Tongue (tissue), 2 donors: Measurements from ENCODE around the gene DMRTB1. TPM values are rescaled to one million over a fixed set of nuclear protein-coding genes. Genes with fewer than 3 reads are reported as not detected.
"Not testable (repeated sequence)": the region's sequence is repeated elsewhere in the genome, so short reads cannot be mapped to it uniquely, and the experiment has no call there.

Source experiments
- DNase-seq: peaks from one replicate; pipeline ENCODE4 v3.0.0-alpha.2; 2015
- total RNA-seq: library from RNA; depleted of rRNA; stranded (reverse); fragments of >200 nt; gene quantifications from one replicate; pipeline ENCODE4 v1.2.3, GENCODE V29; 2014

The DMRTB1 gene
- not detected for total RNA-seq

- no peak for DNase-seq
These were observed at the start of gene DMRTB1 for GRCh38 chr1:53459321-53460175. TSS of gene DMRTB1 (plus strand) at chr1:53459399. CDS start at chr1:53459454, 55 bp downstream.

- DNase-seq: no peak
These were observed 49.5 kb upstream of the DMRTB1 start for GRCh38 chr1:53409695-53410094.

- DNase-seq: no peak
These were observed 49.1 kb upstream of the DMRTB1 start for GRCh38 chr1:53410100-53410541.

- DNase-seq: no peak
These were observed 48.5 kb upstream of the DMRTB1 start for GRCh38 chr1:53410701-53411100.

- no peak for DNase-seq
These were observed 47.6 kb upstream of the DMRTB1 start for GRCh38 chr1:53411541-53412152.

GRCh38 chr1:53412285-53413174 lies 46.7 kb upstream of the DMRTB1 start:
- DNase-seq: no peak

- no peak for DNase-seq
These were observed 45.8 kb upstream of the DMRTB1 start for GRCh38 chr1:53413175-53414001.

GRCh38 chr1:53414632-53415031 lies 44.6 kb upstream of the DMRTB1 start:
- no peak for DNase-seq

- no peak for DNase-seq
These were observed 43.8 kb upstream of the DMRTB1 start for GRCh38 chr1:53415432-53415831.

- no peak for DNase-seq
These were observed 42.9 kb upstream of the DMRTB1 start for GRCh38 chr1:53416269-53416813.

- no peak for DNase-seq
These were observed 42.1 kb upstream of the DMRTB1 start for GRCh38 chr1:53417074-53417511.

GRCh38 chr1:53419034-53419433 lies 40.2 kb upstream of the DMRTB1 start:
- DNase-seq: no peak

GRCh38 chr1:53420341-53420740 lies 38.9 kb upstream of the DMRTB1 start:
- DNase-seq: no peak

- DNase-seq: no peak
These were observed 38.0 kb upstream of the DMRTB1 start for GRCh38 chr1:53421208-53421607.

GRCh38 chr1:53430261-53430660 lies 28.9 kb upstream of the DMRTB1 start:
- DNase-seq: peak; percentile 43

GRCh38 chr1:53430779-53431178 lies 28.4 kb upstream of the DMRTB1 start:
- DNase-seq: no peak

- DNase-seq: no peak
These were observed 28.0 kb upstream of the DMRTB1 start for GRCh38 chr1:53431244-53431643.

GRCh38 chr1:53431805-53432565 lies 27.2 kb upstream of the DMRTB1 start:
- no peak for DNase-seq

GRCh38 chr1:53432611-53433010 lies 26.6 kb upstream of the DMRTB1 start:
- no peak for DNase-seq

- not testable (repeated sequence) for DNase-seq
These were observed 24.7 kb upstream of the DMRTB1 start for GRCh38 chr1:53434405-53435007.
